ENCODE measurements around the gene LBX1.

DNA sequence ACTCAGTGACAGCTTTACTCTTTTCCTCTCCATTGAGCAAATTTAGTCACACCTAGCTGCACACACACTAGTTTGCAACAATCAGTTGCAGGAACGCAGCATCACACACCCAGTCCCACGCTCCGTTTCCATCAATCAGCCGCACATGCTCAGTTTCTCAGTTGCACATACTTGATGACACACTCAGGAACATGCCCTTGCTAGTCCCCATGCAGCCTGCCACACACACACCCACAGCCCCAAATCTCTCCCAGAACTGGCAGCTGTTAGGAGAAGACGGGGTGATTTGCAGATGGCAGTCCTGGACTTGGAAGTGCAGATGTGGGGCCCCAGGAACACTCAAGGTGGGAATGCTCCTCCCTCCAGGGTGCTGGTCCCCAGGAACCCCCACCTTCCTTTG, 7.7 kb downstream of the LBX1 start:
- TF ChIP-seq POLR2AphosphoS5 (IDR thresholded peaks at IDR 0.05; ENCODE audit: low read depth, low read length), result no peak
- TF ChIP-seq, protein P1, sequence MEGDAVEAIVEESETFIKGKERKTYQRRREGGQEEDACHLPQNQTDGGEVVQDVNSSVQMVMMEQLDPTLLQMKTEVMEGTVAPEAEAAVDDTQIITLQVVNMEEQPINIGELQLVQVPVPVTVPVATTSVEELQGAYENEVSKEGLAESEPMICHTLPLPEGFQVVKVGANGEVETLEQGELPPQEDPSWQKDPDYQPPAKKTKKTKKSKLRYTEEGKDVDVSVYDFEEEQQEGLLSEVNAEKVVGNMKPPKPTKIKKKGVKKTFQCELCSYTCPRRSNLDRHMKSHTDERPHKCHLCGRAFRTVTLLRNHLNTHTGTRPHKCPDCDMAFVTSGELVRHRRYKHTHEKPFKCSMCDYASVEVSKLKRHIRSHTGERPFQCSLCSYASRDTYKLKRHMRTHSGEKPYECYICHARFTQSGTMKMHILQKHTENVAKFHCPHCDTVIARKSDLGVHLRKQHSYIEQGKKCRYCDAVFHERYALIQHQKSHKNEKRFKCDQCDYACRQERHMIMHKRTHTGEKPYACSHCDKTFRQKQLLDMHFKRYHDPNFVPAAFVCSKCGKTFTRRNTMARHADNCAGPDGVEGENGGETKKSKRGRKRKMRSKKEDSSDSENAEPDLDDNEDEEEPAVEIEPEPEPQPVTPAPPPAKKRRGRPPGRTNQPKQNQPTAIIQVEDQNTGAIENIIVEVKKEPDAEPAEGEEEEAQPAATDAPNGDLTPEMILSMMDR (IDR thresholded peaks at IDR 0.05), result no peak
- TF ChIP-seq, protein P2, sequence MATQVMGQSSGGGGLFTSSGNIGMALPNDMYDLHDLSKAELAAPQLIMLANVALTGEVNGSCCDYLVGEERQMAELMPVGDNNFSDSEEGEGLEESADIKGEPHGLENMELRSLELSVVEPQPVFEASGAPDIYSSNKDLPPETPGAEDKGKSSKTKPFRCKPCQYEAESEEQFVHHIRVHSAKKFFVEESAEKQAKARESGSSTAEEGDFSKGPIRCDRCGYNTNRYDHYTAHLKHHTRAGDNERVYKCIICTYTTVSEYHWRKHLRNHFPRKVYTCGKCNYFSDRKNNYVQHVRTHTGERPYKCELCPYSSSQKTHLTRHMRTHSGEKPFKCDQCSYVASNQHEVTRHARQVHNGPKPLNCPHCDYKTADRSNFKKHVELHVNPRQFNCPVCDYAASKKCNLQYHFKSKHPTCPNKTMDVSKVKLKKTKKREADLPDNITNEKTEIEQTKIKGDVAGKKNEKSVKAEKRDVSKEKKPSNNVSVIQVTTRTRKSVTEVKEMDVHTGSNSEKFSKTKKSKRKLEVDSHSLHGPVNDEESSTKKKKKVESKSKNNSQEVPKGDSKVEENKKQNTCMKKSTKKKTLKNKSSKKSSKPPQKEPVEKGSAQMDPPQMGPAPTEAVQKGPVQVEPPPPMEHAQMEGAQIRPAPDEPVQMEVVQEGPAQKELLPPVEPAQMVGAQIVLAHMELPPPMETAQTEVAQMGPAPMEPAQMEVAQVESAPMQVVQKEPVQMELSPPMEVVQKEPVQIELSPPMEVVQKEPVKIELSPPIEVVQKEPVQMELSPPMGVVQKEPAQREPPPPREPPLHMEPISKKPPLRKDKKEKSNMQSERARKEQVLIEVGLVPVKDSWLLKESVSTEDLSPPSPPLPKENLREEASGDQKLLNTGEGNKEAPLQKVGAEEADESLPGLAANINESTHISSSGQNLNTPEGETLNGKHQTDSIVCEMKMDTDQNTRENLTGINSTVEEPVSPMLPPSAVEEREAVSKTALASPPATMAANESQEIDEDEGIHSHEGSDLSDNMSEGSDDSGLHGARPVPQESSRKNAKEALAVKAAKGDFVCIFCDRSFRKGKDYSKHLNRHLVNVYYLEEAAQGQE (IDR thresholded peaks at IDR 0.05; ENCODE audit: insufficient read depth in 1 of 2, low read depth in 2 of 2, low read length in 1 of 2), result no peak
- no peak for TF ChIP-seq TCF7L2 (IDR thresholded peaks at IDR 0.05; ENCODE audit: low read depth, low read length)
